ENCODE results near the gene FOXJ3. TPM values are rescaled to one million over a fixed set of nuclear protein-coding genes. Genes with fewer than 3 reads are reported as not detected.

Gene FOXJ3
- 10 to 100 TPM; 51.1 to 52.0 TPM for total RNA-seq

GRCh38 chr1:42335050-42335808, at the start of gene FOXJ3:
Gene FOXJ3, minus strand, starts transcription at chr1:42335235. Its CDS starts 24,142 bp downstream, at chr1:42311093.

GRCh38 chr1:42380586-42381279, 45.7 kb upstream of the FOXJ3 start, which contains the start of gene RIMKLA:
Gene RIMKLA, plus strand, starts transcription at chr1:42380792. Its CDS starts 143 bp downstream, at chr1:42380935.

GRCh38 chr1:42164551-42165420, 170.2 kb downstream of the FOXJ3 start, which contains the start of gene GUCA2A:
Gene GUCA2A, minus strand, starts transcription at chr1:42164745. Its CDS starts 33 bp downstream, at chr1:42164712.

GRCh38 chr1:42152907-42153600, 182.0 kb downstream of the FOXJ3 start, which contains the start of gene GUCA2B:
Gene GUCA2B, plus strand, starts transcription at chr1:42153410. Its CDS starts 41 bp downstream, at chr1:42153451.

Other genes with a start within 250 kb of the FOXJ3 start
- gene GUCA2B, start 181.8 kb downstream of the FOXJ3 start, total RNA-seq: not detected
- gene GUCA2A, start 170.5 kb downstream of the FOXJ3 start, total RNA-seq: not detected
- 1 to 10 TPM; 1.4 to 2.0 TPM for gene RIMKLA, start 45.6 kb upstream of the FOXJ3 start, total RNA-seq
- gene ZMYND12, start 120.8 kb upstream of the FOXJ3 start, total RNA-seq: under 1 TPM; 0.79 to 0.91 TPM
- 10 to 100 TPM; 42.2 to 46.1 TPM for gene PPCS, start 121.3 kb upstream of the FOXJ3 start, total RNA-seq
- 1 to 10 TPM; 2.2 to 2.4 TPM for gene CCDC30, start 128.1 kb upstream of the FOXJ3 start, total RNA-seq